K562 (cell line): ENCODE results near the gene CCDC174. TPM values are rescaled to one million over a fixed set of nuclear protein-coding genes. Genes with fewer than 3 reads are reported as not detected.

Source experiments
- ARID3A ChIP-seq: IDR thresholded peaks from 2 replicates; pipeline ENCODE4 v1.6.1; 2012; ENCODE audit warnings: low read depth, low read length, improper control_type of control experiment, borderline replicate concordance
- C11orf30 ChIP-seq: fragments of 450-650 bp; IDR thresholded peaks from 2 replicates; pipeline ENCODE4 v1.6.1; 2016; ENCODE audit warnings: low read depth, mild to moderate bottlenecking
- DLX4 ChIP-seq: fragments of 250-450 bp; sonication (Bioruptor Pico); IDR thresholded peaks from 2 replicates; pipeline ENCODE4 v1.6.1; 2021; ENCODE audit warnings: mild to moderate bottlenecking
- EWSR1 ChIP-seq: fragments of 450-650 bp; IDR thresholded peaks from 2 replicates; pipeline ENCODE4 v1.6.1; 2018; ENCODE audit warnings: borderline replicate concordance, mild to moderate bottlenecking, low read depth, moderate library complexity; ENCODE audit not compliant: partially characterized antibody
- HMBOX1 ChIP-seq: sonication (generic); IDR thresholded peaks from 2 replicates; pipeline ENCODE4 v1.6.1; 2016
- IFI16 ChIP-seq: fragments of 250-450 bp; sonication (Bioruptor Pico); IDR thresholded peaks from 2 replicates; pipeline ENCODE4 v2.1.2; 2022; ENCODE audit warnings: mild to moderate bottlenecking, inconsistent platforms
- ILF3 ChIP-seq: fragments of 450-650 bp; IDR thresholded peaks from 2 replicates; pipeline ENCODE4 v1.6.1; 2018; ENCODE audit warnings: antibody characterized with exemption, mild to moderate bottlenecking, moderate library complexity, borderline replicate concordance
- NFATC3 ChIP-seq: fragments of 450-650 bp; IDR thresholded peaks from 2 replicates; pipeline ENCODE4 v1.6.1; 2017; ENCODE audit warnings: mild to moderate bottlenecking
- PCBP2 ChIP-seq: fragments of 200-400 bp; formaldehyde crosslinking; IDR thresholded peaks from 2 replicates; pipeline ENCODE4 v1.6.1; 2018; ENCODE audit warnings: low read length, low read depth, mild to moderate bottlenecking, moderate library complexity; ENCODE audit not compliant: poor library complexity, severe bottlenecking
- POLR2G ChIP-seq: fragments of 200-400 bp; formaldehyde crosslinking; IDR thresholded peaks from 2 replicates; pipeline ENCODE4 v1.6.1; 2017; ENCODE audit warnings: low read depth, mild to moderate bottlenecking, antibody characterized with exemption, low read length, moderate library complexity
- SMARCA4 ChIP-seq: fragments of 450-650 bp; IDR thresholded peaks from 2 replicates; pipeline ENCODE4 v1.6.1; 2016
- TAF7 ChIP-seq: fragments of 450-650 bp; IDR thresholded peaks from 2 replicates; pipeline ENCODE4 v1.6.1; 2016; ENCODE audit warnings: missing genetic modification characterization, missing compliant biosample characterization
- UBTF ChIP-seq, 2 experiments: IDR thresholded peaks; 2 replicates each; pipeline ENCODE4 v1.6.1; 2012; ENCODE audit warnings: improper control_type of control experiment in 2 of 2, low read depth in 2 of 2, low read length in 2 of 2, borderline replicate concordance in 1 of 2
- ZBTB2 ChIP-seq: fragments of 450-650 bp; IDR thresholded peaks from 2 replicates; pipeline ENCODE4 v1.6.1; 2016; ENCODE audit warnings: antibody characterized with exemption
- ZNF197 ChIP-seq: fragments of 200-800 bp; sonication (Bioruptor generic); IDR thresholded peaks from 2 replicates; pipeline ENCODE4 v1.6.1; 2016; ENCODE audit warnings: low read depth, missing genetic modification characterization, missing compliant biosample characterization
- ZNF212 ChIP-seq: fragments of 450-650 bp; formaldehyde crosslinking; IDR thresholded peaks from 2 replicates; pipeline ENCODE4 v1.4.0; 2020; ENCODE audit warnings: mild to moderate bottlenecking
- ZNF232 ChIP-seq: sonication (generic); formaldehyde crosslinking; IDR thresholded peaks from 2 replicates; pipeline ENCODE4 v1.8.0; 2022; ENCODE audit warnings: mild to moderate bottlenecking, missing genetic modification reagents
- ZNF449 ChIP-seq: fragments of 250-450 bp; sonication (Bioruptor Pico); IDR thresholded peaks from 2 replicates; pipeline ENCODE4 v1.8.0; 2022; ENCODE audit warnings: moderate library complexity, mild to moderate bottlenecking, inconsistent platforms
- ZNF707 ChIP-seq: fragments of 250-450 bp; sonication (Bioruptor Pico); conservative IDR thresholded peaks from 2 replicates; pipeline ENCODE4 v1.8.0; 2022; ENCODE audit warnings: inconsistent platforms, mild to moderate bottlenecking, moderate library complexity
- ZNF830 ChIP-seq: fragments of 250-450 bp; sonication (Bioruptor Pico); IDR thresholded peaks from 2 replicates; pipeline ENCODE4 v1.5.0; 2021; ENCODE audit warnings: mild to moderate bottlenecking
- polyA plus RNA-seq, 8 experiments: library from polyadenylated mRNA; depleted of rRNA in 4 of 8; stranded (reverse) in 5 of 8; unstranded in 3 of 8; fragments of >200 nt; fragmentation: Nextera tagmentation in 2 of 8; fragmentation: Illumina TruSeq in 1 of 8; extraction: Ambion mirVana in 2 of 8; extraction: Trizol in 1 of 8; gene quantifications; 2 replicates each; pipeline versions ENCODE4 v1.2.1 to v1.2.3, GENCODE V29; 2011 to 2014; ENCODE audit warnings: inconsistent platforms in 1 of 8, missing spikeins in 1 of 8
- total RNA-seq, 7 experiments: library from RNA; depleted of rRNA in 6 of 7; stranded (reverse); fragments of >200 nt in 6 of 7; fragmentation: Illumina TruSeq in 2 of 7; extraction: Trizol in 2 of 7; gene quantifications; 2 replicates each; pipeline versions ENCODE4 v1.2.1 to v1.2.3, GENCODE V29; 2011 to 2021; ENCODE audit warnings: low replicate concordance in 1 of 7

CCDC174 gene
- total and polyA plus RNA-seq, 9 of the 15 experiments (the other 6 are each of a cell fraction or from before 2014, with no cell fraction given) = 7.4 to 41.0 (median 28.5) TPM

GRCh38 chr3:14660942-14661341, 9.4 kb downstream of the CCDC174 start (continued):
- no peak for TF ChIP-seq IFI16 (CRISPR knock-in tag)
- no peak for TF ChIP-seq ZNF197 (CRISPR knock-in tag)
- no peak for TF ChIP-seq PCBP2
- peak; percentile 55 for TF ChIP-seq C11orf30
- TF ChIP-seq EWSR1 = no peak
- TF ChIP-seq SMARCA4 = no peak
- no peak for TF ChIP-seq ZNF212 (CRISPR knock-in tag)
- no peak for TF ChIP-seq HMBOX1
- no peak for TF ChIP-seq ZNF707 (CRISPR knock-in tag)
- TF ChIP-seq ZNF232 = no peak
- no peak for TF ChIP-seq UBTF (IDR thresholded peaks at IDR 0.05; ENCODE audit: borderline replicate concordance in 1 of 2, low read depth in 2 of 2, low read length in 2 of 2)
- no peak for TF ChIP-seq DLX4 (CRISPR knock-in tag)
- no peak for TF ChIP-seq ARID3A
- TF ChIP-seq ZBTB2 = no peak
- TF ChIP-seq ZNF449 = no peak
- TF ChIP-seq TAF7 (tag) = no peak
- no peak for TF ChIP-seq NFATC3
- TF ChIP-seq ILF3 = no peak
- no peak for TF ChIP-seq ZNF830
- no peak for TF ChIP-seq POLR2G
